WTC11 (cell line): Measurements from ENCODE around the gene KCNG2. TPM values are rescaled to one million over a fixed set of nuclear protein-coding genes. Genes with fewer than 3 reads are reported as not detected.

Source experiments
- ATAC-seq: fragments of 200-7000 bp; cut with Tn5 transposase; 2 replicates; pipeline ENCODE4 v1.10.0; 2021; ENCODE audit warnings: mild to moderate bottlenecking, moderate library complexity
- CTCF ChIA-PET: fragments of 300-600 bp; sonication (Branson Sonifier 250); formaldehyde crosslinking; loops from one replicate; lab custom pipeline; 2021; ENCODE audit warnings: antibody characterized with exemption; lab: Charles Lee
- POLR2A ChIA-PET: fragments of 350-600 bp; sonication (Branson Sonifier 250); formaldehyde crosslinking; loops from one replicate; lab custom pipeline; 2021; ENCODE audit warnings: antibody characterized with exemption; lab: Charles Lee
- DNase-seq: peaks from one replicate; pipeline ENCODE4 v3.0.0; 2021; ENCODE audit warnings: low spot score
- H3K27ac Mint-ChIP-seq: 2 replicates; pipeline ENCODE4 v1.8.0; 2021; ENCODE audit warnings: mixed read lengths
- H3K27me3 Mint-ChIP-seq: 2 replicates; pipeline ENCODE4 v1.8.0; 2021; ENCODE audit warnings: low read depth, mild to moderate bottlenecking, moderate library complexity, mixed read lengths
- H3K36me3 Mint-ChIP-seq: 2 replicates; pipeline ENCODE4 v1.8.0; 2021; ENCODE audit warnings: mixed read lengths
- H3K4me1 Mint-ChIP-seq: 2 replicates; pipeline ENCODE4 v1.8.0; 2022; ENCODE audit warnings: mixed read lengths
- H3K4me3 Mint-ChIP-seq: 2 replicates; pipeline ENCODE4 v1.8.0; 2021; ENCODE audit warnings: mild to moderate bottlenecking, moderate library complexity, mixed read lengths
- H3K9me3 Mint-ChIP-seq: 2 replicates; pipeline ENCODE4 v1.8.0; 2021; ENCODE audit warnings: mixed read lengths
- CBFB ChIP-seq: sonication (generic); formaldehyde crosslinking; IDR thresholded peaks from 2 replicates; pipeline ENCODE4 v1.8.1; 2022; ENCODE audit warnings: mild to moderate bottlenecking, low read depth, missing genetic modification reagents
- EMX1 ChIP-seq: fragments of 250-450 bp; sonication (Bioruptor Pico); IDR thresholded peaks from 2 replicates; pipeline ENCODE4 v1.8.0; 2021; ENCODE audit warnings: mild to moderate bottlenecking
- FOXJ3 ChIP-seq: sonication (generic); formaldehyde crosslinking; IDR thresholded peaks from 2 replicates; pipeline ENCODE4 v1.9.0; 2021; ENCODE audit warnings: missing genetic modification reagents, mild to moderate bottlenecking, borderline replicate concordance
- FOXK1 ChIP-seq: sonication (generic); formaldehyde crosslinking; IDR thresholded peaks from 2 replicates; pipeline ENCODE4 v1.8.0; 2022; ENCODE audit warnings: mild to moderate bottlenecking, moderate library complexity, missing genetic modification reagents
- JUN ChIP-seq: sonication (generic); formaldehyde crosslinking; IDR thresholded peaks from 2 replicates; pipeline ENCODE4 v1.8.0; 2023; ENCODE audit warnings: mild to moderate bottlenecking, missing genetic modification reagents
- NFYB ChIP-seq: sonication (generic); formaldehyde crosslinking; conservative IDR thresholded peaks from 2 replicates; pipeline ENCODE4 v1.8.0; 2022; ENCODE audit warnings: low read depth, missing genetic modification reagents
- NR1H2 ChIP-seq: sonication (generic); formaldehyde crosslinking; IDR thresholded peaks from 2 replicates; pipeline ENCODE4 v1.9.0; 2021; ENCODE audit warnings: mild to moderate bottlenecking, moderate library complexity, missing genetic modification reagents
- OVOL2 ChIP-seq: fragments of 250-450 bp; sonication (Bioruptor Pico); IDR thresholded peaks from 2 replicates; pipeline ENCODE4 v1.9.0; 2021; ENCODE audit warnings: mild to moderate bottlenecking, borderline replicate concordance
- SMAD4 ChIP-seq: sonication (generic); formaldehyde crosslinking; IDR thresholded peaks from 2 replicates; pipeline ENCODE4 v1.8.0; 2022; ENCODE audit warnings: mild to moderate bottlenecking, missing genetic modification reagents
- ZNF121 ChIP-seq: sonication (generic); formaldehyde crosslinking; IDR thresholded peaks from 2 replicates; pipeline ENCODE4 v1.8.0; 2023; ENCODE audit warnings: missing genetic modification reagents
- ZNF138 ChIP-seq: sonication (generic); formaldehyde crosslinking; conservative IDR thresholded peaks from 2 replicates; pipeline ENCODE4 v1.8.1; 2022; ENCODE audit warnings: mild to moderate bottlenecking, moderate library complexity, missing genetic modification reagents
- ZNF219 ChIP-seq: sonication (generic); formaldehyde crosslinking; IDR thresholded peaks from 2 replicates; pipeline ENCODE4 v1.8.0; 2023; ENCODE audit warnings: missing genetic modification reagents, mild to moderate bottlenecking, borderline replicate concordance
- ZNF263 ChIP-seq: sonication (generic); formaldehyde crosslinking; IDR thresholded peaks from 2 replicates; pipeline ENCODE4 v1.8.1; 2022; ENCODE audit warnings: low read depth, mild to moderate bottlenecking, moderate library complexity, missing genetic modification reagents
- total RNA-seq: library from RNA; stranded (reverse); gene quantifications from 3 replicates; pipeline ENCODE4 v1.2.3, GENCODE V29; 2021
- TF ChIP-seq, protein P1 (sequence below): sonication (generic); formaldehyde crosslinking; IDR thresholded peaks from 2 replicates; pipeline ENCODE4 v1.8.1; 2023; ENCODE audit warnings: mild to moderate bottlenecking, moderate library complexity, missing genetic modification reagents
- TF ChIP-seq, protein P2 (sequence below): sonication (generic); formaldehyde crosslinking; IDR thresholded peaks from 2 replicates; pipeline ENCODE4 v1.8.0; 2022; ENCODE audit warnings: mild to moderate bottlenecking, missing genetic modification reagents
- TF ChIP-seq, protein P3 (sequence below): sonication (generic); formaldehyde crosslinking; IDR thresholded peaks from 2 replicates; pipeline ENCODE4 v1.8.0; 2023; ENCODE audit warnings: mild to moderate bottlenecking, missing genetic modification reagents
- TF ChIP-seq, protein P4 (sequence below): sonication (generic); formaldehyde crosslinking; IDR thresholded peaks from 2 replicates; pipeline ENCODE4 v1.8.1; 2022; ENCODE audit warnings: low read depth, missing genetic modification reagents, borderline replicate concordance
- TF ChIP-seq, protein P5 (sequence below): sonication (generic); formaldehyde crosslinking; IDR thresholded peaks from 2 replicates; pipeline ENCODE4 v1.8.1; 2023; ENCODE audit warnings: mild to moderate bottlenecking, missing genetic modification reagents
- TF ChIP-seq, protein P6 (sequence below): sonication (generic); formaldehyde crosslinking; IDR thresholded peaks from 2 replicates; pipeline ENCODE4 v1.8.0; 2023; ENCODE audit warnings: missing genetic modification reagents
- TF ChIP-seq, protein P7 (sequence below): sonication (generic); formaldehyde crosslinking; IDR thresholded peaks from 2 replicates; pipeline ENCODE4 v1.8.0; 2022; ENCODE audit warnings: mild to moderate bottlenecking, missing genetic modification reagents

The KCNG2 gene
- total RNA-seq, 1 experiment from 2014 or later, result 0.50 TPM

DNA sequence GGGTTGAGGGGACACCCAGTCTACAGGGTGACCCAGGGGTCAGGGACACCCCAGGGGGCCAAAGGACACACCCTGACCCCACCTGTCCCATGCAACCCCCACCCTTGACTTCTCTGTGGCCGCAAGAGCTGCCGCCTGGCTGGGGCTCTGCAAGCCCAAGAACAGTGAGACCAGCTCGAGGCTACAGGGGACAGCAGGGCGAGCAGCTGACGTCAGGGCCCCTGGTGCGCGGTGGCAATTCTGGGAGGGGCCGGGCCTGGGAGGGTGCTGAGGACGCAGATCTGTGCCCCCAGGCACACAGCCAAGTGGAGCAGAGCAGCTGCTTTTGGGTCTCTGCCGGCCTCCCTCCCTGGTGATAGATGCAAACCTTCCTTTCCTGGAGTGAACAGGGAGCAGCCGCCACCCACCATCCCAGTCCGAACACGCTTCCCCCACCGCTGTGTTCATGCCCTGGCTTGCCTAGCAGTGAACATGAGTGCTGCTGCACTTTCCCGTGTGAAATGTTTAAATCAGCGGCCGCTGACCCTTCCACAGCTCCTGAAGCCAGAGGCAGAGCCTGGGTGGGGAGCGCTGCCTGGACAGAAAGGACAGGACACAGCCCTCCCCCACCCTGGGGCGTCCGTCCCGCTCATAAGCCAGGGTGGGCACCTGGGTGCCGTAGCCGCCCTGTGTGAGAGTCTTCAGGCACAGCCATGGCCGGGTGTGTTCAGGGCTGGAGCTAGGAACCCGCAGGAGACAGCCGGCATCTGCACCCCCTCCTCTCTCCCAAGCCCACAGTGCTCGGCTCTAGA, 106.8 kb downstream of the KCNG2 start:
- ChIA-PET POLR2A (no interaction called here), CTCF (no interaction called here)
- Mint-ChIP-seq H3K4me3 (no peak overlapping the region), H3K4me1 (no peaks in the 10 kb centered on the region), H3K36me3 (peaks cover 16% of the 10 kb centered on the region), H3K9me3 (peaks cover 16% of the 10 kb centered on the region), H3K27me3 (peaks cover 8% of the 10 kb centered on the region; the same call in 1 of the 2 replicates), H3K27ac (no peak overlapping the region)
- ATAC-seq, result no peak
- DNase-seq, result no peak
- TF ChIP-seq NR1H2 (CRISPR knock-in tag) (no peak), ZNF121 (CRISPR knock-in tag) (no peak), EMX1 (CRISPR knock-in tag) (no peak), FOXJ3 (CRISPR knock-in tag) (no peak), JUN (CRISPR knock-in tag) (no peak), ZNF138 (CRISPR knock-in tag) (no peak), OVOL2 (CRISPR knock-in tag) (no peak), CBFB (CRISPR knock-in tag) (no peak), ZNF263 (CRISPR knock-in tag) (no peak), ZNF219 (CRISPR knock-in tag) (no peak), NFYB (no peak), FOXK1 (CRISPR knock-in tag) (no peak), SMAD4 (CRISPR knock-in tag) (no peak)
- TF ChIP-seq, protein P1, sequence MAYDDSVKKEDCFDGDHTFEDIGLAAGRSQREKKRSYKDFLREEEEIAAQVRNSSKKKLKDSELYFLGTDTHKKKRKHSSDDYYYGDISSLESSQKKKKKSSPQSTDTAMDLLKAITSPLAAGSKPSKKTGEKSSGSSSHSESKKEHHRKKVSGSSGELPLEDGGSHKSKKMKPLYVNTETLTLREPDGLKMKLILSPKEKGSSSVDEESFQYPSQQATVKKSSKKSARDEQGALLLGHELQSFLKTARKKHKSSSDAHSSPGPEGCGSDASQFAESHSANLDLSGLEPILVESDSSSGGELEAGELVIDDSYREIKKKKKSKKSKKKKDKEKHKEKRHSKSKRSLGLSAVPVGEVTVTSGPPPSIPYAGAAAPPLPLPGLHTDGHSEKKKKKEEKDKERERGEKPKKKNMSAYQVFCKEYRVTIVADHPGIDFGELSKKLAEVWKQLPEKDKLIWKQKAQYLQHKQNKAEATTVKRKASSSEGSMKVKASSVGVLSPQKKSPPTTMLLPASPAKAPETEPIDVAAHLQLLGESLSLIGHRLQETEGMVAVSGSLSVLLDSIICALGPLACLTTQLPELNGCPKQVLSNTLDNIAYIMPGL (CRISPR knock-in tag), result no peak
- TF ChIP-seq, protein P2, sequence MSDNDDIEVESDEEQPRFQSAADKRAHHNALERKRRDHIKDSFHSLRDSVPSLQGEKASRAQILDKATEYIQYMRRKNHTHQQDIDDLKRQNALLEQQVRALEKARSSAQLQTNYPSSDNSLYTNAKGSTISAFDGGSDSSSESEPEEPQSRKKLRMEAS, result no peak
- TF ChIP-seq, protein P3, sequence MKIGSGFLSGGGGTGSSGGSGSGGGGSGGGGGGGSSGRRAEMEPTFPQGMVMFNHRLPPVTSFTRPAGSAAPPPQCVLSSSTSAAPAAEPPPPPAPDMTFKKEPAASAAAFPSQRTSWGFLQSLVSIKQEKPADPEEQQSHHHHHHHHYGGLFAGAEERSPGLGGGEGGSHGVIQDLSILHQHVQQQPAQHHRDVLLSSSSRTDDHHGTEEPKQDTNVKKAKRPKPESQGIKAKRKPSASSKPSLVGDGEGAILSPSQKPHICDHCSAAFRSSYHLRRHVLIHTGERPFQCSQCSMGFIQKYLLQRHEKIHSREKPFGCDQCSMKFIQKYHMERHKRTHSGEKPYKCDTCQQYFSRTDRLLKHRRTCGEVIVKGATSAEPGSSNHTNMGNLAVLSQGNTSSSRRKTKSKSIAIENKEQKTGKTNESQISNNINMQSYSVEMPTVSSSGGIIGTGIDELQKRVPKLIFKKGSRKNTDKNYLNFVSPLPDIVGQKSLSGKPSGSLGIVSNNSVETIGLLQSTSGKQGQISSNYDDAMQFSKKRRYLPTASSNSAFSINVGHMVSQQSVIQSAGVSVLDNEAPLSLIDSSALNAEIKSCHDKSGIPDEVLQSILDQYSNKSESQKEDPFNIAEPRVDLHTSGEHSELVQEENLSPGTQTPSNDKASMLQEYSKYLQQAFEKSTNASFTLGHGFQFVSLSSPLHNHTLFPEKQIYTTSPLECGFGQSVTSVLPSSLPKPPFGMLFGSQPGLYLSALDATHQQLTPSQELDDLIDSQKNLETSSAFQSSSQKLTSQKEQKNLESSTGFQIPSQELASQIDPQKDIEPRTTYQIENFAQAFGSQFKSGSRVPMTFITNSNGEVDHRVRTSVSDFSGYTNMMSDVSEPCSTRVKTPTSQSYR (CRISPR knock-in tag), result no peak
- TF ChIP-seq, protein P4, sequence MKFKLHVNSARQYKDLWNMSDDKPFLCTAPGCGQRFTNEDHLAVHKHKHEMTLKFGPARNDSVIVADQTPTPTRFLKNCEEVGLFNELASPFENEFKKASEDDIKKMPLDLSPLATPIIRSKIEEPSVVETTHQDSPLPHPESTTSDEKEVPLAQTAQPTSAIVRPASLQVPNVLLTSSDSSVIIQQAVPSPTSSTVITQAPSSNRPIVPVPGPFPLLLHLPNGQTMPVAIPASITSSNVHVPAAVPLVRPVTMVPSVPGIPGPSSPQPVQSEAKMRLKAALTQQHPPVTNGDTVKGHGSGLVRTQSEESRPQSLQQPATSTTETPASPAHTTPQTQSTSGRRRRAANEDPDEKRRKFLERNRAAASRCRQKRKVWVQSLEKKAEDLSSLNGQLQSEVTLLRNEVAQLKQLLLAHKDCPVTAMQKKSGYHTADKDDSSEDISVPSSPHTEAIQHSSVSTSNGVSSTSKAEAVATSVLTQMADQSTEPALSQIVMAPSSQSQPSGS, result no peak
- TF ChIP-seq, protein P5, sequence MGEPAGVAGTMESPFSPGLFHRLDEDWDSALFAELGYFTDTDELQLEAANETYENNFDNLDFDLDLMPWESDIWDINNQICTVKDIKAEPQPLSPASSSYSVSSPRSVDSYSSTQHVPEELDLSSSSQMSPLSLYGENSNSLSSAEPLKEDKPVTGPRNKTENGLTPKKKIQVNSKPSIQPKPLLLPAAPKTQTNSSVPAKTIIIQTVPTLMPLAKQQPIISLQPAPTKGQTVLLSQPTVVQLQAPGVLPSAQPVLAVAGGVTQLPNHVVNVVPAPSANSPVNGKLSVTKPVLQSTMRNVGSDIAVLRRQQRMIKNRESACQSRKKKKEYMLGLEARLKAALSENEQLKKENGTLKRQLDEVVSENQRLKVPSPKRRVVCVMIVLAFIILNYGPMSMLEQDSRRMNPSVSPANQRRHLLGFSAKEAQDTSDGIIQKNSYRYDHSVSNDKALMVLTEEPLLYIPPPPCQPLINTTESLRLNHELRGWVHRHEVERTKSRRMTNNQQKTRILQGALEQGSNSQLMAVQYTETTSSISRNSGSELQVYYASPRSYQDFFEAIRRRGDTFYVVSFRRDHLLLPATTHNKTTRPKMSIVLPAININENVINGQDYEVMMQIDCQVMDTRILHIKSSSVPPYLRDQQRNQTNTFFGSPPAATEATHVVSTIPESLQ (CRISPR knock-in tag), result no peak
- TF ChIP-seq, protein P6, sequence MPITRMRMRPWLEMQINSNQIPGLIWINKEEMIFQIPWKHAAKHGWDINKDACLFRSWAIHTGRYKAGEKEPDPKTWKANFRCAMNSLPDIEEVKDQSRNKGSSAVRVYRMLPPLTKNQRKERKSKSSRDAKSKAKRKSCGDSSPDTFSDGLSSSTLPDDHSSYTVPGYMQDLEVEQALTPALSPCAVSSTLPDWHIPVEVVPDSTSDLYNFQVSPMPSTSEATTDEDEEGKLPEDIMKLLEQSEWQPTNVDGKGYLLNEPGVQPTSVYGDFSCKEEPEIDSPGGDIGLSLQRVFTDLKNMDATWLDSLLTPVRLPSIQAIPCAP (CRISPR knock-in tag), result no peak
- TF ChIP-seq, protein P7, sequence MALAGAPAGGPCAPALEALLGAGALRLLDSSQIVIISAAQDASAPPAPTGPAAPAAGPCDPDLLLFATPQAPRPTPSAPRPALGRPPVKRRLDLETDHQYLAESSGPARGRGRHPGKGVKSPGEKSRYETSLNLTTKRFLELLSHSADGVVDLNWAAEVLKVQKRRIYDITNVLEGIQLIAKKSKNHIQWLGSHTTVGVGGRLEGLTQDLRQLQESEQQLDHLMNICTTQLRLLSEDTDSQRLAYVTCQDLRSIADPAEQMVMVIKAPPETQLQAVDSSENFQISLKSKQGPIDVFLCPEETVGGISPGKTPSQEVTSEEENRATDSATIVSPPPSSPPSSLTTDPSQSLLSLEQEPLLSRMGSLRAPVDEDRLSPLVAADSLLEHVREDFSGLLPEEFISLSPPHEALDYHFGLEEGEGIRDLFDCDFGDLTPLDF, result no peak
